ENCODE results near the gene EMC10.

Gene EMC10

DNA sequence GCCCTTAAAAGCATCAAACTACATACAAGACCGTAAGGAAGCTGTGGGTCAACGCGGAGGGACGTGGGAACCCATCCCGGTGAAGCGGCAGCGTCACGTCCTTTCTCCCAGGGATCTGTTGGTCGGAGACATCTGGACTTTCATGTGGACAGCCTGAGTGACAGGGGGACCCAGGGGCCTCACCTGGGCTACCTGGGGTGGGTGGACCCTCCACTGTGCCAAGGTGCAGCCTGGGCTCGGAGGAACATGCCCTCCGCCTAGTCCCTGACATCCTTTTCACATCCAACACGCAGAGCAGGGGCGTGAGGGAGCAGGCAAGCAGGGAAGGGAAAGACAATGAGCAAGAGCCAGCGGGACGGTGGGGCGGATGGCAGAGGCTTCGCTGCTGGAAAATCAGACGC, 14.1 kb downstream of the EMC10 start:
- TF ChIP-seq, protein P1, sequence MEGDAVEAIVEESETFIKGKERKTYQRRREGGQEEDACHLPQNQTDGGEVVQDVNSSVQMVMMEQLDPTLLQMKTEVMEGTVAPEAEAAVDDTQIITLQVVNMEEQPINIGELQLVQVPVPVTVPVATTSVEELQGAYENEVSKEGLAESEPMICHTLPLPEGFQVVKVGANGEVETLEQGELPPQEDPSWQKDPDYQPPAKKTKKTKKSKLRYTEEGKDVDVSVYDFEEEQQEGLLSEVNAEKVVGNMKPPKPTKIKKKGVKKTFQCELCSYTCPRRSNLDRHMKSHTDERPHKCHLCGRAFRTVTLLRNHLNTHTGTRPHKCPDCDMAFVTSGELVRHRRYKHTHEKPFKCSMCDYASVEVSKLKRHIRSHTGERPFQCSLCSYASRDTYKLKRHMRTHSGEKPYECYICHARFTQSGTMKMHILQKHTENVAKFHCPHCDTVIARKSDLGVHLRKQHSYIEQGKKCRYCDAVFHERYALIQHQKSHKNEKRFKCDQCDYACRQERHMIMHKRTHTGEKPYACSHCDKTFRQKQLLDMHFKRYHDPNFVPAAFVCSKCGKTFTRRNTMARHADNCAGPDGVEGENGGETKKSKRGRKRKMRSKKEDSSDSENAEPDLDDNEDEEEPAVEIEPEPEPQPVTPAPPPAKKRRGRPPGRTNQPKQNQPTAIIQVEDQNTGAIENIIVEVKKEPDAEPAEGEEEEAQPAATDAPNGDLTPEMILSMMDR (IDR thresholded peaks at IDR 0.05; ENCODE audit: borderline replicate concordance, control extremely low read depth, extremely low read depth, insufficient read depth, missing control alignments), result no peak
- in situ Hi-C loops (cut with MboI; ENCODE audit: low sequenced_read_pairs, unreplicated experiment), result no loop called here
- no peak for DNase-seq (ENCODE audit: low spot score)

DNA sequence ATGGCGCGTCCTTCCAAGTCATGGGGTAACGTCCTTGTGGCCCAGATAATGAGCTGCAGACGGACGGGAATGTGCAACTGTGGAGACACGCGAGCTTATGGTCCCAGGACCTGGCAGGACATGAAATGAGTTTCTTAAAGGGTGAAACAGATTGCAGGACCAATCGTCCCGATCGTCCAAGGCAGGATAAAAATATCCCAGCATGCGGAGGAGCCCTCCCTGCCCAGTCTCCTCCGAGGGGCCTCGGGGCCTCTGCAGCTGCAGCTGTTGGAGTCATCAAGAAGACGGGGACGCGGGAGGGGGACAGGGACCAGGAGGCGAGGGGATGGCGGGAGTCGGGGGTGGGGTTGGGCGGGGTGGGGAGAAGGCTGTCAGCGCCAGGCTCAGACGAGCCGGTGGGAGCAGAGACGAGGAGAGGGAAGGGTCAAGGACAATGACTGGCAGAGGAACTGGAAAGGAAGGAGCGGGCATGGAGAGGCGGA, 14.7 kb downstream of the EMC10 start:
- no peak for DNase-seq (ENCODE audit: low spot score)
- TF ChIP-seq, protein P1 (IDR thresholded peaks at IDR 0.05; ENCODE audit: borderline replicate concordance, control extremely low read depth, extremely low read depth, insufficient read depth, missing control alignments), result no peak
- in situ Hi-C loops (cut with MboI; ENCODE audit: low sequenced_read_pairs, unreplicated experiment), result no loop called here

DNA sequence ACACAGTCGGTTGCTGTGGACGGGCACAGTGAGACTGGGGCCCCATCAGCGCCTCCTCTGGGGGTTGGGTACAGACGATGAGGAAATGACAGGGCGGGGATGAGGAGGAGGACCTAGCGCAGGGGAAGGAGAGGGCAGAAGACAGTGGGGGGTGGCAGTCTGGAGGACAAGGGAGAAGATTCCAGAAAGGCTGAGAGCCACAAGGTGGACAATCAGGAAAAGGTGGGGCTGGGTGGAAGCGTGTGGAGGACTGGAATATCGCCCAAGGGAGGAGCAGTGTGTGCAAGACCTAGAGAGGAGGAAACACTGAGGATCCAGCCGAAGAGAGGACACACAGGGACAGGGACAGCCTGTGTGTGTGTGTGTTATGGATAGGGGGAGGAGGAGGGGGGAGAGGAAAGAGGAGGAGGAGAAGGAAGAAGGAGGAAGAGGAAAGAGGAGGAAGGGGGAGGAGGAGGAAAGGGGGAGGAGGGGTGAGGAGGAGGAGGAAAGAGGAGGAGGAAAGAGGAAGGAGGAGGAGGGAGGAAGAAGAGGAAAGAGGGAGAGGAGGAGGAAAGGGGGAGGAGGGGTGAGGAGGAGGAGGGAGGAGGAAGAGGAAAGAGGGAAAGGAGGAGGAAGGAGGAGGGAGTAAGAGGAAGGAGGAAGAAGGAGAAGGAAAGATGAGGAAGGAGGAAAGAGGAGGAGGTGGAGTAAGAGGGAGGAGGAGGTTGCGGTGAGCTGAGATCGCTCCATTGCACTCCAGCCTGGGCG, 16.2 kb downstream of the EMC10 start:
- TF ChIP-seq, protein P1 (IDR thresholded peaks at IDR 0.05; ENCODE audit: borderline replicate concordance, control extremely low read depth, extremely low read depth, insufficient read depth, missing control alignments), result no peak
- DNase-seq (ENCODE audit: low spot score), result no peak
- in situ Hi-C loops (cut with MboI; ENCODE audit: low sequenced_read_pairs, unreplicated experiment), result no loop called here

DNA sequence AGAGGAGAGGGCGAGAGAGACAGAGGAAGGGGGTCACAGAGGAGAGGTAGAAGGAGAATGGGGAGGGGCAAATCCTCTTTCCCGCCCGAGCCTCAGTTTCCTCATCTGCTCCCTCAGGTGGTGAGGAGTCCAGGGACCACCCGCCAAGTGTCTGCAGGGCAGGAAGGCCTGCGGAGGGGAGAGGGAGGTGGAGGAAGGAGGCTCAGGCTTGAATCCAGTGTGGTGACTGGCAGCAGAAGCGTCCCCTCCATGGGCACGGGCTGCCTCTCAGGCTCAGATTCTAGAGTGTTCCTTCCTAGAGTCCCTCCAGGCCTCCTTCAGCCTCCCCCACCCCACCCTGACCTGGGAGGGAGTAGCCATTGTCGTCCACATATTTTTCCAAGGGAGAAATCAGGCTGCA, 16.9 kb downstream of the EMC10 start:
- TF ChIP-seq, protein P1 (IDR thresholded peaks at IDR 0.05; ENCODE audit: borderline replicate concordance, control extremely low read depth, extremely low read depth, insufficient read depth, missing control alignments), result no peak
- in situ Hi-C loops (cut with MboI; ENCODE audit: low sequenced_read_pairs, unreplicated experiment), result no loop called here
- no peak for DNase-seq (ENCODE audit: low spot score)

DNA sequence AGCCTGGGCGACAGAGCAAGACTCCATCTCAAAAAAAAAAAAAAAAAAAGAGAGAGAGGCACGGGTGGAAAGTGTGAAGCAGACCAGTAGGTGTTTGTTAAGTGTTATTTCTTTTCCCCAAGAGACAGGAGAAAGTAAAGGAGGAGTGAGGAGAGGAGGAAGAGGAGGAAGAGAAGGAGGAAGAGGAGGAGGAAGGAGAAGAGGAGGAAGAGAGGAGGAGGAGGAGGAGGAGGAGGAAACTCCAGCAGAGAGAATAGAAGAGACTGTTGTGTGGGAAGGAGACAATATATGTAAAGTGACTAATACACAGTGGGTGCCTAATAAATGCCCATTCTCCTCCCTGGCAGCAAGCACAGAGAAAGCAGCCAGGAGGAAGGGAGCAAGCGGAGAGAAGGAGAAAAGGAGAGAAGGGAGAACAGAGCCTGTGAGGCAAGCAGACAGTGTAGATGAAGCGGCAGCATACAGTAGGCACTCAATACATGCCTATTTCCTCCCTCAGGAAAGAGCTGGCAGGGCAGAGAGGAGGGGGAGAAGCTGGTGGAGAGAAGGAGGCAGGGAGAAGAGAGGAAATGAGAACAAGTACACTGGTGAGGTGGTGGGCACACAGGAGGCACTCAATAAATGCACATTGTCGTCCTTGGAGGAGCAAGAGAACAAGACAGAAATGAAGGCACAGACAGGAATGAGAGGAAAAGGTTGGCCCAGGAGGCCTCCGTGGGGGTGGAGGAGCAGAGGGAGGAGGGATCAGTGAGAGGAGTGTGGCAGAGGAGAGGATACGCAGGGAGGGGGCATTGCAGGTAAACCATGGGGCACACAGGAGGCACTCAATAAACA, 18.1 kb downstream of the EMC10 start:
- in situ Hi-C loops (cut with MboI; ENCODE audit: low sequenced_read_pairs, unreplicated experiment), result no loop called here
- TF ChIP-seq, protein P1 (IDR thresholded peaks at IDR 0.05; ENCODE audit: borderline replicate concordance, control extremely low read depth, extremely low read depth, insufficient read depth, missing control alignments), result no peak
- no peak for DNase-seq (ENCODE audit: low spot score)

DNA sequence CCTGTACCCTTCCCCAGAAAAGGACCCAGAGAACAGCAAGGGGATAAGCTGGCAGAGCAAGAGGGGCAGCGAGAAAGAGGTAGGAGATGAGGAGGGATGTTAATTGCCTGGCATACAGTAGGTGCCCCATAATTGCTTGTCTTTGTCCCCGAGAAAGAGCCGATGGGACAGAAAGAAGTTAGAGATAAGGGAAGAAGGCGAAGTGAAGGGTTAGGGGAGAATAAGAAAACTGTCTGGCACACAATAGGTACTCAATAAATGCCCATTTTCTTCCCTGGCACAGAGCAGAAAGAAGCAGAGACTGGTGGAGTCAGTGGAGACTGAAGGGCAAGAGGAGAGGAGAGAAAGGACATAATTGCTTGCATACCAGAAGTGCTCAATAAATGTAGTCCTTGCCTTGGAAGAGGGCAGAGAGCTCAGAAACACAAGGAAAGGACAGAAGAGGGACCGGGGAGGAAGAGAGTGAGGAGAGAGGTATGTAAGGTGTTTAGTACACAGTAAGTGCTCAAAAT, 18.8 kb downstream of the EMC10 start:
- in situ Hi-C loops (cut with MboI; ENCODE audit: low sequenced_read_pairs, unreplicated experiment), result no loop called here
- TF ChIP-seq, protein P1 (IDR thresholded peaks at IDR 0.05; ENCODE audit: borderline replicate concordance, control extremely low read depth, extremely low read depth, insufficient read depth, missing control alignments), result no peak
- no peak for DNase-seq (ENCODE audit: low spot score)

All from GM13976 (cell line).